Measurements from ENCODE around the gene TBC1D30. TPM values are rescaled to one million over a fixed set of nuclear protein-coding genes. Genes with fewer than 3 reads are reported as not detected.

Gene TBC1D30
- total RNA-seq, 2 donors from 2014 or later, result 68.7 to 91.0 TPM

DNA sequence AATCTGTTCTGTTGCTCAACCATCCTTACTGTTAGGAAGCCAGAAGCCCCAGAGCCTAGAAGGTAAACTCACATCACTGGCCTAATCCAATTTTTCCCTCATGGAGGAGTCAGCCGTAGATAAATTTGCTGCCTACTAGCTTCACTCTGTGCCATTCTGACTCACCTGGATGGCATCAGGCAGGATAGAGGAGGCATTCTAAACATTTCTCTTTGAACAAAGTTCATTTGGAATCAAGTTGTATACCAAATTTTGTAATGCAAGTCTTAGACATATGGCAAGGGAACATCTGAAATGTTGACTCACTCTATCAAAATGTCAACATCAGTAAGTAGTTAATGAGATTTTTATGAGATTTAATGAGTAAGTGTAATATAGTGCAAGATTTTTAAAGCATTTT, 13.6 kb upstream of the TBC1D30 start:
- intact Hi-C loops (cut with DNase I), result no loop called here
- H3K9me3 ChIP-seq, result no peaks in the 10 kb centered on the region
- 35 to 45% methylated on average over 1 of the region's 1 CpG for WGBS, 2 donors
- H3K27ac ChIP-seq, result no peak overlapping the region
- no peak overlapping the region for H3K4me3 ChIP-seq
- H3K36me3 ChIP-seq (replicated peaks in 1 of 2; ENCODE audit: insufficient read depth in 1 of 2, low read depth in 2 of 2), result no peaks in the 10 kb centered on the region
- ATAC-seq (no peak), DNase-seq (no peak)
- no peaks in the 10 kb centered on the region for H3K27me3 ChIP-seq
- no peak for TF ChIP-seq POLR2A (IDR thresholded peaks at IDR 0.05)
- no peak for TF ChIP-seq CTCF (IDR thresholded peaks at IDR 0.05)
- H3K4me1 ChIP-seq, result peaks cover 46% of the 10 kb centered on the region

DNA sequence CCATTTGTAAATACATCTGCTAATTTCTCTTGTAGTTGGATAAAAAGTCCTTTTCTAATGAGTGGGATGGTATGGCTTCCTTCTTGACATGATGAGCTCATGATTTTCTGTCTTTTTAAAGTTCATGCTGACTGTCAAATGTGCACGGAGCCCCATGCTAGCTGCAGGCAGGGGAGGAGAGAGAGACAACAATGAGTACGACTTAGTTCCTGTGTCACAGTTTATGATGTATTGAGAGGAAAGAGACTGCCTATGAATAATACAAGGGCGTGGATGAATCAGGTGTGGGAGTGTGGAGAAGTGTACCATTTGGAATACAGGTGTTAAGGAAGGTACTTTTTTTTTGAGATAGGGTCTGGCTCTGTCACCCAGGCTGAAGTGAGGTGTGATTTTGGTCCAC, 10.7 kb upstream of the TBC1D30 start:
- no peak for TF ChIP-seq POLR2A (IDR thresholded peaks at IDR 0.05)
- no peak for TF ChIP-seq CTCF (IDR thresholded peaks at IDR 0.05)
- H3K36me3 ChIP-seq (replicated peaks in 1 of 2; ENCODE audit: insufficient read depth in 1 of 2, low read depth in 2 of 2), result no peaks in the 10 kb centered on the region
- 72 to 85% methylated on average over 3 of the region's 3 CpGs for WGBS, 2 donors
- peaks cover 55% of the 10 kb centered on the region for H3K4me1 ChIP-seq
- no peak for ATAC-seq
- intact Hi-C loops (cut with DNase I), result no loop called here
- H3K27me3 ChIP-seq, result no peaks in the 10 kb centered on the region
- H3K27ac ChIP-seq, result no peak overlapping the region
- no peak for DNase-seq
- no peak overlapping the region for H3K4me3 ChIP-seq
- no peaks in the 10 kb centered on the region for H3K9me3 ChIP-seq

GRCh38 chr12:64814432-64814831, 10.0 kb upstream of the TBC1D30 start:
- Histone ChIP-seq H3K27me3 (no peaks in the 10 kb centered on the region), H3K36me3 (replicated peaks in 1 of 2; ENCODE audit: insufficient read depth in 1 of 2, low read depth in 2 of 2) (no peaks in the 10 kb centered on the region), H3K9me3 (no peaks in the 10 kb centered on the region), H3K4me3 (no peak overlapping the region), H3K4me1 (peaks cover 55% of the 10 kb centered on the region), H3K27ac (no peak overlapping the region)
- TF ChIP-seq CTCF (IDR thresholded peaks at IDR 0.05) (no peak), POLR2A (IDR thresholded peaks at IDR 0.05) (no peak)
- DNase-seq, result peak in 2 of 4 donors; percentile 17 to 28
- WGBS, 2 donors, result 45 to 53% methylated on average over 2 of the region's 2 CpGs
- no peak for ATAC-seq
- intact Hi-C loops (cut with DNase I), result no loop called here

DNA sequence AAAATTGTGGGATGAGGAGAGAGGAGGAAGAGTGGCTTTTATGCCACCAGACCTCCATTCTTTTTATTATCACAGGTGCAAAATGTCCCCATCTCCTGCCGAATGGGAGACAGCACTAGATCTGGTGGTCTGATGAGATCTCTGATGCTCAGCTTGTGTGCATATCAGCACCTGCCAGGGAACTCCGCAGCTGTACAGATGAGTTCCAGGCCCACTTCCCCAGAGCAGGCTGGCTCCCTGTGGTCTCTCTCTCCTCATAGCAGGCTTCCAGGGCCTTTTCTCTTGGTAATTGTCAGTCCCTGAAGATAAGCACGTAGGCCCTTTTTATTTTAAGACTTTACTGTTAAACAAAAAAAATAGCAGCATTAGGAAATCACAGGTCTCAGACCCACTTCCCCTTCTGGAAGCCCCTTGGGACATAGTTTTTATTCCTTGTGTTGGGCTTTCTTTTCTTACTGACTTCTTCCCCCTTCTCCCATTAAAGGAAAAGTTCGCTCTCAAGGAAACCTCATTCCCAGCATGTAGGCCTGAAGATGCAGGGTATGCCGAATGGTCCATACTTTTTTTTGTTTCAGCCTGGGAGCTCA, 4.5 kb upstream of the TBC1D30 start:
- Histone ChIP-seq H3K27ac (no peak overlapping the region), H3K4me1 (peaks cover 31% of the 10 kb centered on the region), H3K9me3 (no peaks in the 10 kb centered on the region), H3K4me3 (no peak overlapping the region), H3K36me3 (replicated peaks in 1 of 2; ENCODE audit: insufficient read depth in 1 of 2, low read depth in 2 of 2) (no peaks in the 10 kb centered on the region), H3K27me3 (no peaks in the 10 kb centered on the region)
- TF ChIP-seq CTCF (IDR thresholded peaks at IDR 0.05), result no peak
- no peak for TF ChIP-seq POLR2A (IDR thresholded peaks at IDR 0.05)
- 72 to 85% methylated on average over 5 of the region's 5 CpGs for WGBS, 2 donors
- ATAC-seq, result no peak
- DNase-seq, result no peak
- intact Hi-C loops (cut with DNase I), result no loop called here

DNA sequence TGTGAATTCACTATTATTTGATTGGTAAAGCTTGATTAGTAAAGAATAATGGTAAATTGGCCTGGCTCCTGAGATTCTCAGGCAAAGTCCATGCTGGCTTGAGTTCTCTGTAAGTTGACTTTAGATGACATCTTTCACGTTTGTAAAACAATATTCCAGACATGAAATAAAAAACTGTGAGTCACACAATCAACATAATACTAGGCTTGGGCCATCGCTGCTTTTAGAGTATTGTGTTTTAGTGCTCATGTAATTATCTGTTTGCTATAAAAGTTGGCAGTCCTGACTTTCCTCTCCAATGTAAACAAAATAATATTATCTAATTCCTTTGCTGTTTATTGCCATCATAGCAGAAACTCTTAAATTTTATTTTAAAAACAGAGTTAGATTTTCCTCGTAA, 3.9 kb upstream of the TBC1D30 start:
- DNase-seq (no peak), ATAC-seq (no peak)
- 52 to 58% methylated on average over 3 of the region's 3 CpGs for whole genome bisulfite sequencing, 2 donors
- intact Hi-C loops (cut with DNase I), result no loop called here
- H3K27me3 ChIP-seq, result no peaks in the 10 kb centered on the region
- no peak overlapping the region for H3K4me3 ChIP-seq
- no peak for TF ChIP-seq CTCF (IDR thresholded peaks at IDR 0.05)
- TF ChIP-seq POLR2A (IDR thresholded peaks at IDR 0.05), result no peak
- H3K4me1 ChIP-seq, result peaks cover 31% of the 10 kb centered on the region
- H3K9me3 ChIP-seq, result no peaks in the 10 kb centered on the region
- H3K27ac ChIP-seq, result no peak overlapping the region
- no peaks in the 10 kb centered on the region for H3K36me3 ChIP-seq (replicated peaks in 1 of 2; ENCODE audit: insufficient read depth in 1 of 2, low read depth in 2 of 2)
